Activated CD4-positive, alpha-beta T cell treated with anti-CD3 and anti-CD28 coated beads for 24 hours (primary cell): ENCODE measurements around the gene RAB3IL1.

Source experiments
- DNase-seq, 2 donors: peaks; one replicate each; pipeline ENCODE4 v3.0.0-alpha.2; 2020; ENCODE audit warnings: low read depth in 2 of 2

The RAB3IL1 gene

DNA sequence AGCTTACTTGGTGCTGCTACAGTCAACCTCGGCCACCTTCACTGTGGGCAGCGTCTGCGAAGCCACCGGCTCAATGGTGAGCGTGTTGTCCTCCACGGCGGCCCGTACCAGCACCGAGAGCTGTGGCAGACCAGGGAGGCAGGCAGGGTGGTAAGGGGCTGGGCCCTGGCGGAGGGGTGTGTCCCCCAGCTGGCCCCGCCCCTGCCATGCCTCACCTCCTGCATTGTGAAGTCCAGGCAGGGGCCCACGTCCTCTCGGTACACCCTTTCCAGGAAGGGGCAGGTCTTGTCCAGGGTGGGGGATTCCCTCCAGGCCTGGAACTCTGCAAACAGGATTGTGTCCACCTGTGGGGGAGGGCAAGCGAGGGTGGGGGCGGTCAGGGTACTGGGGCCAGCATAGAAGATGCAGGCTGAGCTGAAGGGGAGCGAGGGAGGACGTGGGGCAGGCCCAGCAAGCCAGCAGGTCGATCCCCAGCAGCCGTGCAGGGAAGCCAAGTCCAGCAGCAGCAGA is 12.8 kb downstream of the RAB3IL1 start:
- DNase-seq = no peak

DNA sequence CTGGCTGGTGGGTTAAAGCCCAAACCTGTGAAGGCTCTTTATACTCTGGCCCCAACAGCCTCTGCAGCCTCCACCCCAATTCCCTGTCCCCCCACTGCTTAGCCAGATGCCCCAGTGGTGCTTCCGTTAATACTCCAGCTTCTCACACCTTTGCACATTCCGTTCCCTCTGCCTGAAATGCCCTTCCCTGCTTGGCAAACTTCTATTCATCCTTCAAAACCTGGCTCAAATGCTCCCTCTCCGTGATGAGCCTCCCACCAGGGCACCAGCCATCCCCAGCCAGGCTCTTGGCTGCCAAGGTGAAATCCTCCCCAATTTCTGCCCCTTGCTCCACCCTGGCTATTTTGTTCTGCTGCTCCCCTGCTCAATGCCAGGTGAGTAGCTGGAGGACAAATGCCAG is 13.5 kb downstream of the RAB3IL1 start:
- DNase-seq = no peak

DNA sequence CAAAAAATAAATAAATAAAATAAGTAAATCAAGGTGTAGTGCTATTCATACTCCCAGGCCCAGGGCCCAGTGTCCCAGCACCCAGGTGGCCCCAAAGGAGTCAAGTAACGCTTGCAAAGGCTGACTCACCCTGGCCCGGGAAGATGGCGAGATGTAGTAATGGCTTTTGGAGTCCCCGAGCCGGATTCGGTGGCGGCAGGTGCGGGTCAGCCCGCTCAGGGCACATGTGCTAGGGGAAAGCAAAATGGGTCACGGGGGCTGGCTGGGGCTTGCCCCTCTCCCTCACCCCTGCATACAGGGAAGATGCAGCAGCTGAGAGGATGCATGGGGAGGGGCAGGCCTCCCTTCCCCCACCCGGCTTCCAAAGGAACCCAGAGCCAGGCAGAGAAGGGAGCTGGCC is 15.1 kb downstream of the RAB3IL1 start:
- DNase-seq = no peak

DNA sequence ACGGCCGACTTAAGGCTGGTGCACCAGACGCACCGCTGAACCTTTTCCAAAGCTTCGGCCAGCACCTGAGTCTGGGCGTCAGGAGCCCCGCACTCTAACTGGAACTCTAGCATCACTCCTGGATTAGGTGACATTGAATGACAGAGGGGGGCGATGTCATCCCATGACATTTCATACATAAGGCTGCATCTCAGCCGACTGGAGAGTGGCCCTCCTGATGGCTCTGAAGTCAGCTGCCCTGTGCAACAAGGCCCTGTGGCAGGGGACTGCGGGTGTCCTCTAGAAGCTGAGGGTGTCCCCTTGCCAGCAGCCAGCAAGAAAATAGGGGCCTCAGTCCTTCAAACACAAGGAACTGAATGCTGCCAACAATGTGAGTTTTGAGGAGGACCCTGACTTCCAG is 16.0 kb downstream of the RAB3IL1 start:
- no peak for DNase-seq

DNA sequence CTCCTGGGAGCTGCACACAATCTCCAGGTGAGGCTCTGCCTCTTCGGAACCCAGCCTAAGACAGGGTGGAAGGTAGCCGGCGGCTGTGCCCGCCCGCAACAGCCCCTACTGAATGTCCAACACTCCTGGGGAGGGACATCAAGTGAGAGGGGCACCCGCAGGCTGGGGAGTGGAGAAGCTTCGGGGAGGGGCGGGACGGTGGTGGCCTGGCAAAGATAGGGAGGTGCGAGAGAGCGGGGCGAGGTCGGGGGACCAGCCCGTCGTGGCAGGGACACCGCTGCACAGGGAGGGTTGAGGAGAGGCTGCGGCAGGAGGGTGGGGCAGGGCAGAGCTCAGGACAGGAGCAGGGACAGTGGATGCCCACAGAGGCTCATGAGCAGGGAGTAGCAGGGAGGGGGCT is 17.1 kb downstream of the RAB3IL1 start:
- DNase-seq = no peak

DNA sequence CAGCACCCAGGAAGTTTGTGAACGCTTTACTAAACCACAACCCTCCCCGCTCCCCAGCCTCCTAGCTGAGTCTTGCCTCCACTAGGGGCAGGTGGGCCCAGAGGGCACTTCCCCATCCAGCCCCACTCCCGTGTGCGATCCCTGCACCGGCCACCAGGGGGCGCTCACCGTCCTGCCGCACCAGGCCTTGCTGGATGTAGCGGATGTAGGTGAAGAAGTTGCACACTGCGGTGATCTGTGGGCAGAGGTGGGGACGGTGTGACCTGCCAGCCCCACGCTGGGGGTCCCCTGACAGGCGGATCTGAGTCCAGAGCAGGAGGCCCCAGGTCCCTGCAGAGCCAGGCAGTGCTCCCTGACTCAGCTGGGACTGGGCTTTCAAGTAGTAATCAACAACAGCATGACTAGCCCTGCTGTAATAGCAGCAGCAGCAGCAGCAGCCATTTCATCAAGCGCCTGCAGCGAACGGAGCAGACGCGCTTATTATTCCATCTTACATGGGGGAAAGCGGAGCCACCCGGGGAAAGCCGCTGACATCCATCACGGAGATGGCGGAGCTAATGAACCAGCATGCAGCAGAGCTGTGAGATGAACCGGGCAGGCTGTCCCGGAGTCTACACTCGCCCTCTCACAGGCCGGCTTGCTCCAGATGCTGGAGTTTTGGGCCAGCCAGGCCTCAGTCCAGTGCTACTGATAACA is 18.1 kb downstream of the RAB3IL1 start:
- DNase-seq = peak; percentile 92

GRCh38 chr11:61898247-61898582 is 19.2 kb downstream of the RAB3IL1 start:
- no peak for DNase-seq

GRCh38 chr11:61897387-61898246 is 19.7 kb downstream of the RAB3IL1 start:
- peak; percentile 70 to 75 for DNase-seq

- no peak for DNase-seq
These were observed 20.5 kb downstream of the RAB3IL1 start for GRCh38 chr11:61896665-61897386.

DNA sequence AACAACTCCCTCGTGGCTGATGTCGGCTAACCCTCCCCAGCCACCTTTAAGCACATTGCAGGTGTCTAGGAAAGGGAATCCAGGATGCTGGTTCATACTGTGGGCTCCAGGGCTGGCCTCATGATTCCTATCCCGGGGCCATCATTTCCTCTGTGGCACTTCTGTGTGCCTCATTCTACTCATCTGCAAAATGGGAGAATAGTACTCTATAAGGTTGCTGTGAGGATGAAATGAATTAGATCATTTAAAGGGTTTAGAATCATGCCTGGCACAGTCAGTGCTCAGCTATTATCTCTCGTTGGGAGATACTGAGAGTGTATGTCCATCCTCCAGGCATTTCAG is 21.7 kb downstream of the RAB3IL1 start:
- DNase-seq = no peak

DNA sequence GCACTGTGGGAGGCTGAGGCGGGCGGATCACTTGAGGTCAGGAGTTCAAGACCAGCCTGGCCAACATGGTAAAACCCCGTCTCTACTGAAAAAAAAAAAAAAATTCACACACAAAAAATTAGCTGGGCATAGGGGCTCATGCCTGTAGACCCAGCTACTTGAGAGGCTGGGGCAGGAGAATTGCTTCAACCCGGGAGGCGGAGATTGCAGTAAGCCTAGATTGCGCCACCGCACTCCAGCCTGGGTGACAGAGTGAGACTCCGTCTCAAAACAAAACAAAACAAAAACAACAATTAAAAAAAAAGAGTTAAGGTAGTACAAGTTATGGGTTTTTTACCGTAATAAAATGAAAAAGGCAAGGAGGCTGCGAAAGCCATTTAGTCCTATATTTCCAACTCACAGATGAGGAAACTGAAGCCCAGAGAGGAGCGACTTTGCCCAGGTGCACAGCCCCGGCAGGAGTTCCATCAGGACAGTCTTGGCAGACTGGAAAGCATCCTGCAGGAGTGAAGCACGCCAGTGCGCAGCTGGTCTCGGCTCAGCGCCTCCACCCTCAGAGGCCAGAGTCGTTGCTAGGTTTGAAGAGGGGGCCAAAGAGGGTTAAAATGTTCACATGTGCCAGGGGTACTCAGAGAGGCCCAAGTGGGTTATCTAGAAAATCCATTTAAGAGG is 22.2 kb downstream of the RAB3IL1 start:
- no peak for DNase-seq

- DNase-seq = no peak
These were observed 23.4 kb downstream of the RAB3IL1 start for GRCh38 chr11:61893981-61894380.

- DNase-seq = no peak
These were observed 25.3 kb downstream of the RAB3IL1 start for GRCh38 chr11:61892085-61892370.

- DNase-seq = peak; percentile 21 to 54
These were observed 25.9 kb downstream of the RAB3IL1 start, which contains the start of gene FADS3 for GRCh38 chr11:61891331-61892084. FADS3 (minus strand) TSS chr11:61891545; CDS start chr11:61891381, 164 bp downstream.

GRCh38 chr11:61890529-61891330 is 26.6 kb downstream of the RAB3IL1 start:
- DNase-seq = peak in 1 of 2 donors; percentile 20

- DNase-seq = no peak
These were observed 27.5 kb downstream of the RAB3IL1 start for GRCh38 chr11:61889831-61890230.

DNA sequence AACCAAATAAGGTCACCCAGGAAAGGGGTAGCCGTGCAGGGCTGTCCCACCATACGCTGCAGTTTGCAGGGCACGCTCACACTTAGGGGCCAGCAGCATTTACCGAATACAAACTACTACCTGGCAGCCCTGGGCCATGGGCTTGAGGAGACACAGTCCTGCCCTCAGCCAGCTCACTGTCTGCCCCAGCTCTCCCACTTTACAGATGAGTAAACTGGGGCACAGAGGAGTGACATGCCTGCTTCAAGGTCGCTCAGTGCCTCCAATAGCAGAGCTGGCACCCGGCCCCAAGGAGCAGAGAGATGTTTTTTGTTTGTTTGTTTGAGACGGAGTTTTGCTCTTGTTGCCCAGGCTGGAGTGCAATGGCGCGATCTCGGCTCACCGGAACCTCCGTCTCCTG is 28.8 kb downstream of the RAB3IL1 start:
- DNase-seq = no peak

DNA sequence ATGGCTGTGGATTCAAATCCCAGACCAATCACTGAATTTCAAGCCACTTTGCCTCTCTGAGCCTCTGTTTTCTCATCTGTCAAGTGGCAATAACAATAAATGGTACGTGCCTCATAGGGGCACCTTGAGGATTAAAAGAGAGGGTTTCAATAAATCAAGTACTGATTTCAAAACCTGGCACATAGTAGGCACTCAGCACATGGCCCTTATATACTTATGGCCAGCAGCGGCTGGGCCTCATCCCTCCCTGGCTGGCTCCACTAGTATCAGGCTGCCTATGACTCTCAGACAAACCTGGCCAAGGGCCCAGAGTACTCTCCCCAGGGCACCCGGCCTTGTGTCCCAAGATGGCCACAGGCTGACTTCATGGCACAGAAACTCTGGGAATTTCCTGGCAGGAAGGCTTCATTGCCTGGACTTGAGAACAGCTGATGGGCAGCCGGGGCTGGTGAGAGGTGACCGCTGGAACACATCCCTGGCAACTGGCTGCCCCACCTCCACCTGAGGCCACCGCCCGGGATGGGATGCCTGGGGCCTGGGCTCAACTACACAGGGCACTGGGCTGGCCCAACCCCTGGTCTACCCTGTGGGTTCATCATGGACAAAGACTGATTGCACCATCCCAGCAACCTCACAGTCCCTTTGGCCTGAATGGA is 29.4 kb downstream of the RAB3IL1 start:
- DNase-seq = no peak

DNA sequence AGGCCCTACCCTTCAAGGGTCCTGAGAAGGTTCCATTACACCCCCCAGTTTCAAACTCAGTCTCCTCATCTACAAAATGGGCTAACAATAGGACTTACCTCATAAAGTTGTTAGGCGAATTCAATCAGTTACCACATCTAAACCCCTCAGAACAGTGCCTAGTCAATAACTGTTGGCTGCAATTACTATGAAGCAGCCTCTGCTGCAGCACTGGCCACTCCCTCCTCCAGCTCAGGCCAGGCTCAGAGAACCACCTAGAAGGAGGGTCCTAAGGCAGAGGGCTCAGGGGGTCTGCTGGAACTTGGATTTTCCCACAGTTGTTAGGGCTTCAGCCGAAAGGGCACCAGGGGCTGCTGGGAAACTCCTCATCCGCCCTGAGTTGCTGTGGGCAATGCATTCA is 30.7 kb downstream of the RAB3IL1 start:
- no peak for DNase-seq
